ENCODE results near the gene BLOC1S6. TPM values are rescaled to one million over a fixed set of nuclear protein-coding genes. Genes with fewer than 3 reads are reported as not detected.

BLOC1S6 gene
- total and polyA plus RNA-seq, 2 of the 8 experiments (the other 6 are each of a cell fraction or from before 2014, with no cell fraction given): 4.5 to 28.8 TPM

GRCh38 chr15:45641374-45641781 is 54.2 kb downstream of the BLOC1S6 start:
- Histone ChIP-seq H3K9me3 (ENCODE audit: insufficient read depth in 2 of 2, low read depth in 1 of 2, low read length in 1 of 2) (no peaks in the 10 kb centered on the region), H3K4ac (replicated peaks; ENCODE audit: insufficient read length, low read depth, low read length) (no peak overlapping the region), H2BK5ac (ENCODE audit: low read depth, low read length) (no peak overlapping the region), H2AFZ (ENCODE audit: low read length) (no peak overlapping the region), H3K23ac (ENCODE audit: insufficient read length) (no peak overlapping the region), H4K20me1 (replicated peaks in 1 of 2; ENCODE audit: control insufficient read depth in 1 of 2, insufficient read depth in 2 of 2, low read length in 2 of 2) (no peaks in the 10 kb centered on the region), H3K79me1 (ENCODE audit: low read depth, low read length) (no peaks in the 10 kb centered on the region), H4K8ac (ENCODE audit: extremely low read depth, insufficient read depth, low read length) (no peak overlapping the region), H3K23me2 (ENCODE audit: low read depth, low read length) (no peaks in the 10 kb centered on the region), H3K27ac (ENCODE audit: low read depth, low read length) (no peak overlapping the region), H3K4me3 (ENCODE audit: extremely low read depth in 1 of 4, insufficient read depth in 2 of 4, low read depth in 3 of 4, low read length in 4 of 4) (no peak overlapping the region), H3K18ac (ENCODE audit: extremely low read depth, low read length) (no peak overlapping the region), H3K9ac (replicated peaks in 1 of 4; ENCODE audit: extremely low read depth in 1 of 4, low read depth in 3 of 4, low read length in 3 of 4) (no peak overlapping the region), H3K27me3 (replicated peaks in 1 of 4; ENCODE audit: control insufficient read depth in 3 of 4, extremely low read depth in 1 of 4, insufficient read depth in 3 of 4, low read length in 3 of 4) (peaks cover 0 to 3% (median 1%) of the 10 kb centered on the region in 4 experiments; a peak in 3 of 7 replicates), H3K36me3 (ENCODE audit: control insufficient read depth in 2 of 4, insufficient read depth in 4 of 4, low read length in 3 of 4) (no peaks in the 10 kb centered on the region), H2BK15ac (ENCODE audit: low read length) (no peak overlapping the region), H3K4me1 (replicated peaks in 1 of 4; ENCODE audit: control insufficient read depth in 3 of 4, insufficient read depth in 4 of 4, low read length in 3 of 4) (no peaks in the 10 kb centered on the region), H2AK5ac (ENCODE audit: low read depth, low read length) (no peak overlapping the region), H3K4me2 (ENCODE audit: insufficient read depth in 1 of 2, low read depth in 2 of 2, low read length in 2 of 2) (no peak overlapping the region), H3K79me2 (ENCODE audit: control insufficient read depth in 1 of 2, insufficient read depth in 2 of 2, low read length in 2 of 2) (no peaks in the 10 kb centered on the region), H4K91ac (replicated peaks; ENCODE audit: insufficient read length, low read length) (no peak overlapping the region), H2BK20ac (ENCODE audit: low read length) (no peak overlapping the region), H2BK120ac (replicated peaks; ENCODE audit: low read depth, low read length) (no peak overlapping the region), H4K5ac (ENCODE audit: insufficient read length, low read depth, low read length) (no peak overlapping the region), H2BK12ac (ENCODE audit: low read depth, low read length) (no peak overlapping the region), H3K56ac (replicated peaks; ENCODE audit: insufficient read length, low read depth, low read length) (no peak overlapping the region), H3K14ac (ENCODE audit: insufficient read length) (no peak overlapping the region)
- ChIA-PET POLR2A (ENCODE audit: partially characterized antibody) (interaction anchor here (1.2 kb wide), 1 partner anchor 10 kb away, joined by 3 read pairs; no protein-coding TSS in a partner anchor), CTCF (ENCODE audit: partially characterized antibody) (interaction anchor here (0.7 to 2.1 kb wide), 8 partner anchors 10 to 442 kb away, joined by 3 to 6 read pairs (median 4); no protein-coding TSS in a partner anchor)
- DNase-seq (ENCODE audit: low read depth in 1 of 2, low spot score in 2 of 2): no peak
- WGBS, 2 experiments (ENCODE audit: extremely low coverage in 1 of 2, insufficient coverage in 1 of 2, insufficient read length in 1 of 2, insufficient replicate concordance in 2 of 2, low coverage in 1 of 2, low lambda C conversion rate in 2 of 2, missing lambda C conversion rate in 1 of 2): 89% methylated on average over 1 of the region's 1 CpG; no CpG with 5 or more reads in 1 of the 2 experiments
- TF ChIP-seq POLR2A (IDR thresholded peaks at IDR 0.05; ENCODE audit: control extremely low read depth in 1 of 2, low read depth in 2 of 2, low read length in 2 of 2): no peak
- TF ChIP-seq NANOG (IDR thresholded peaks at IDR 0.05; ENCODE audit: insufficient read depth, low read depth, low read length, poor library complexity, severe bottlenecking): no peak
- no peak for TF ChIP-seq BRCA1 (IDR thresholded peaks at IDR 0.05; ENCODE audit: low read depth, low read length)
- no peak for TF ChIP-seq SP2 (IDR thresholded peaks at IDR 0.05; ENCODE audit: low read length)
- TF ChIP-seq ZNF274 (IDR thresholded peaks at IDR 0.05; ENCODE audit: borderline replicate concordance, extremely low read depth, low read length): no peak
- TF ChIP-seq HDAC2 (IDR thresholded peaks at IDR 0.05; ENCODE audit: borderline replicate concordance in 1 of 2, low read depth in 2 of 2, low read length in 2 of 2): no peak
- no peak for TF ChIP-seq SRF (IDR thresholded peaks at IDR 0.05; ENCODE audit: low read depth, low read length)
- no peak for TF ChIP-seq KDM5A (IDR thresholded peaks at IDR 0.05; ENCODE audit: low read length)
- no peak for FAIRE-seq

Data from H1 (cell line).